Measurements from ENCODE around the gene CPSF2.

CPSF2 gene

DNA sequence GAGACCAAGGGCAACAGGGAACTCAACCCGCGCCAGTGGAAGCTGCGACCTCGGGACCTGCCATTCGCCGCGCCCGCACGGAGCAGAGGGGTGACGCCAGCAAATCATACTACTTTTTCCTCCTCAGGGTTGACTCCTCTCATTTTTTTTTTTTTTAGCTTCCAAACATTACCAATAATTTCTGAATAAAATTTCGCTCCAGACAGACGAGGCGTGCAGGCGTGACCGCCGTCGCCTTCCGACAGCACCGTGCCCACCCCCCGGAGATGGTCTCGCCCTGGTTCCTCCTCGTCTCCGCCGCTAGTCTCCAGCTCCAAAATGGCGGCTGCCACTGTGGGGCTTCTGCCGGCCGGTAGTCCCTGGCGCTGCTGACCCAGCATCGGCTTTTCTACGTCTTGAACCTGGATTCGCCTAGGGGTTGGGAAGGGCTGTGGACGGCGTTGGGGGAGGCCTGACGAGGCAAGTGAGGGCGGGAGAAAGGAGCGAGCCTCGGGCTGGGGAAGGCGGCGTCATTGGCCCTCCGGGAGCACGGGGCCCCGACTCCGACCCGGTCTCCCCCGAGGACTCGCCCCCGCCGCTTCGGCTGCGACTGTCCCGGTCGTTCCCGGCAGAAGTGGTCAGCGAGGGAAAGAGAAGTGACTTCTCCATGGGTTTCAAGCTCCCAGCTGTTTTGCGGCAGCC is at the start of gene CPSF2, which contains the start of gene NDUFB1:
CPSF2 (plus strand) TSS at position 300 of the 681 bp plus-strand sequence. CDS start 9,016 bp downstream, outside the sequence.
NDUFB1 (minus strand) TSS at position 37 of the 681 bp plus-strand sequence. CDS start 4,069 bp downstream, outside the sequence.
- peak within 1 kb of the TSS; percentile 73 for H3K27ac ChIP-seq
- DNase-seq (ENCODE audit: low read depth, low spot score): no peak

DNA sequence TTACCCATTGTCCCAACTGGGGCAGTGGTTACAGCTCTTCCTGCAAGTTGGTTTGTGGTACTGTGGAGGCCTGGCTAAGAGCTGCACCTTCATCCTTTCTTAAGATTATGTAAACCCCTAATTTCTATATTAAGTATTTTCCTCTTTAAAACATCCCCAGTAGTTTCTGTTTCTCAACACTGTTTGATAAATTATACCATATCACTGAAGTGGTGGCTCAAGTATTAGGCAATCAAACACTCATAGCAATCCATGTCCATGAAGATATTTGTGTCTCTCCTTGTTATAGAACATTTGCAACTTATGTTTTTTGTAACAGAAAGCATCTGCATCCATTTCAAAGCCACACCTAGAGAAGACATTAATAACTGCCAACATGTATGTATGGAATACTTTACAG is 47.2 kb upstream of the CPSF2 start:
- no peak for DNase-seq (ENCODE audit: low read depth, low spot score)
- no peak overlapping the region for H3K27ac ChIP-seq

DNA sequence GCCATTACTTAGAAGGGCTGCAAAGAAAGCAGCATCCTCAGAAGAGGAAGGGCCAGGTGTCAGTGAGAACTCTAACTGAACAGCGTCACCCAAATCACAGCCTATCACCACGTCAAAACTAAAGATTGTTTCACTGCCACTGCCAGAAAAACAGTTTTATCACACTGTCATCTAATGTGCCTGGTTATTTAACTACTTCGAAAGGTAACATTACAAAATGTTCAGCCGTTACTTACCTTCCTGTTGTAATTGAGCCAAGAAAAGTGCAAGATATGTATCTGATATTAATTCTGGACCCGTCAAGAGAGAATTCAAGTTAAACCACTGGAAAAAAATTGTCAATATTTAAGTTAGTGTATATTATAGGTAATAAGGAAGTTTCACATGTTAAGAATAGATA is 33.3 kb upstream of the CPSF2 start:
- H3K27ac ChIP-seq: no peak overlapping the region
- DNase-seq (ENCODE audit: low read depth, low spot score): no peak

- H3K27ac ChIP-seq: no peak overlapping the region
- DNase-seq (ENCODE audit: low read depth, low spot score): no peak
Observed at GRCh38 chr14:92093320-92093719, 28.4 kb upstream of the CPSF2 start.

DNA sequence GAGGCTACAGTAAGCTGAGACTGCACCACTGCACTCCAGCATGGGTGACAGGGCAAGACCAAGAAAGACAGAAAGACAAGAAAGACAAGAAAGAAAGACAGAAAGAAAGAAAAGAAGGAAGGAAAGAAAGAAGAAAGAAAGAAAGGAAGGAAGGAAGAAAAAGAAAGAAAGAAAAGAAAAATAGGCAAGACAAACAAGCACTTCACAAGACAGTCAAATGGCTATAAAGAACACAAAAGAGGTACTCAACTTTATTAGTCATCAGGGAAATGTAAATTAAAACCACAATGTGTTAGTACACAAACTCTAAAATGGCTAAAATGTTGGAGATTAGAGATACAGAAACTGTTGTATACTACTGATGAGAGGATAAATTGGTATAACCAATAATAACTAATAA is 22.0 kb upstream of the CPSF2 start:
- no peak for DNase-seq (ENCODE audit: low read depth, low spot score)
- H3K27ac ChIP-seq: no peak overlapping the region

DNA sequence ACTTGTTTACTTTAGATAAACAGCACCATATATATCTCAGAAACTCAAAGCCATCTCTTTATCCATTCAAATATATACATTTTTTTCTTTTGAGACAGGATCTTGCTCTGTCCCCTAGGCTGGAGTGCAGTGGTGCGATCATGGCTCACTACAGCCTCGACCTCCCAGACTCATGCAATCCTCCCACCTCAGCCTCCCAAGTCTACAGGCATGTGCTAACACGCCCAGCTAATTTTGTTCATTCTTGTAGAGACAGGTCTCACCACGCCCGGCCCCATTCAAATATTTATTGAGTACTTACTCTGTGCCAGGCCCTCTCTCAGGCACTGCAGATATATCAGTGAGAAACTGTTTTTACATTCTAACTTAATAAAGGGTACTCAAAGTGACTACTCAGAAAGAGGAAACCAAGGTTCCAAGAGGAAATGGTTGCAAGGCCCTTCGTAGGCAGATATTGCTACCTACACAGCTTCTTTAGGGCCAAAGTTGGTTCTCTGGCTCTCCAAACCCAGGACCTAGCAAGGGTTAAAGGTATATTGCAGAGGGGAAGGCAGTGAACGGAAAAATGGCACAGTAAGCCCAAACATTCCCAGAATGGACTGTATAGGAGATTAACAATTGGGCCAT is 18.3 kb upstream of the CPSF2 start:
- no peak overlapping the region for H3K27ac ChIP-seq
- no peak for DNase-seq (ENCODE audit: low read depth, low spot score)

DNA sequence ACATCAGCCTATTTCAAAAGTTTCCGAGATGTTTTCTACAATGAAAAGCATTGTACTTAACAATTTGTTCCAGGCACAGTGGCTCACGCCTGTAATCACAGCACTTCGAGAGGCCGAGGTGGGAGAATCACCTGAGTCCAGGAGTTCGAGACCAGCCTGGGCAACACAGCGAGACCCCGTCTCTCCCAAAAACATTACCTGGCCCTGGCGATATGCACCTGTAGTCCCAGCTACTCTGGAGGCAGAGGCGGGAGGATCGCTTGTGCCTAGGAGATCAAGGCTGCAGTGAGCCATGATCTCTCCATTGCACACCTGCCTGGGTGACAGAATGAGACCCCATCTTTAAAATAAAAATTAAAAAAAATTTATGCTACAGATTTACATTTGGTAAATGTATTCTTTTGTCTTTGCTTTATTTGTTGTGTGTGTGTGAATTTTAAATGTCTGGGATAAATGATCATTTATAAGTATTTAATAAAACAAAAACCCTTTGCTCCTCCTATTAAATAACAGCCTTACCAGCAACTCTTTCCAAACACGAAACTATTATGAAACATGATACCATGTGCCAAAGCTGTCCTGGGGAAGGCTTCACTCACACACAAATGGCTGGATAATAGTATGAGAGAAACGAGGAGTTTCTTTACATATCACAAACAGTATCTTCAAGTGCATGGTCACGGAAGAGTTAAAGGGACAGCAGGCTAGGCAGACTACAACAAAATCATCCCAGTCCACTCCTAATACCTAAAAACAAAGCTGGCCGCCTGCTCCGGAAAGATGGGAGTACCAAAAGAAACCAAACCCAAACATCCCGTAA is 16.5 kb upstream of the CPSF2 start:
- no peak for DNase-seq (ENCODE audit: low read depth, low spot score)
- peak overlapping the region; percentile 82 for H3K27ac ChIP-seq

DNA sequence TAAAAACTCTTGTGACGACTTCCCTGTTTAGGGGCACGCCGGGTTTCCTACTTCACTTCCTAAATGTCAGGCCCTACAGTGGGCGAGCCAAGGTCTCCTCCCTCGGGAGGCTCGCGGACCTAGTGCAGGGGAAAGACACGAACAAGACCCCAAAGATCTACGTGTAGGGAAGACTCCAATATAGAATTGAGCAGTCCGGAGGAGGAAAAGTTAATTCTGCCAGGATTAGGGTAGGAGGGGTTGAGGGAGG is 16.0 kb upstream of the CPSF2 start:
- DNase-seq (ENCODE audit: low read depth, low spot score): no peak

DNA sequence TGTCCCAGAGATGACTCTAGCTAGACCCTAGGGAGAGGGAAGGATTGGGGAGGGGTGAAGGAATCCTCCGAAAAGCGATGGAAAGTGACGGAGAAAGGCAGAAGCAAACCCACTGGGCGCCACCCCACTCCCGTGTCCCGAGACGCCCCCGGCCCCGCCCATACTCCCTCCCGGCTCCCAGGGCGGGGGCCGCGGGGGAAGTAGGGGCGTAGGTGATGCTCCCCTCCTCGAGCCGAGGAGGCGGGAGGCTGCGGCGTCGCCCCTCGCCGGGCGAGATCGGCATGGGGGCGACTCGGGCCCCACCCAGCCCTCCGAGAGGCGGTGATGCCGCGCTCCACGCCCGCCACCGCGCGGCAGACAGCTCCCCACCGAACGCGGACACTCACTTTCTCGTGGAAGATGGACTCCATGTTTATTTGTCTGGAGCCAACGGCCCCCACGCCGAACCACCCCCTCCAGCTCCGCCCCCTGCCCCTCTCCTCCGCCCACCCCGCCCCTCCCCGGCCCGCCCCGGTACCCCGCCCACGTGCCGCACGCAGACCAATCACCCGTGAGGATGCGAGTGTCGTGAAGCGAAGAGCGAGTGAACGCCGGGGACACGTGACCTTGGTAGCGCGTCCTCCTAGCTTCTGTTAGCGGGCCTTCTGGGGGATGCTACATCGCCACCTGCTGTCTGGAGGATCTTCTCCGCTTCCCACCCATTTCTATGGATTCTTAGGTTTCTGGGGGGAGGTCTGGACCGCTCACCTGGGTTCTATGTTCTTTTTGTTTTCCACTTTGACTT is 15.4 kb upstream of the CPSF2 start, which contains the start of gene ATXN3:
ATXN3 (minus strand) TSS at position 440 of the 784 bp plus-strand sequence; CDS start at position 410, 30 bp downstream.
- DNase-seq (ENCODE audit: low read depth, low spot score): peak; percentile 92
- H3K27ac ChIP-seq: peak within 1 kb of the TSS; percentile 82

More for the DNA sequence above, 16.0 kb upstream of the CPSF2 start:
- H3K27ac ChIP-seq: peak overlapping the region; percentile 82

DNA sequence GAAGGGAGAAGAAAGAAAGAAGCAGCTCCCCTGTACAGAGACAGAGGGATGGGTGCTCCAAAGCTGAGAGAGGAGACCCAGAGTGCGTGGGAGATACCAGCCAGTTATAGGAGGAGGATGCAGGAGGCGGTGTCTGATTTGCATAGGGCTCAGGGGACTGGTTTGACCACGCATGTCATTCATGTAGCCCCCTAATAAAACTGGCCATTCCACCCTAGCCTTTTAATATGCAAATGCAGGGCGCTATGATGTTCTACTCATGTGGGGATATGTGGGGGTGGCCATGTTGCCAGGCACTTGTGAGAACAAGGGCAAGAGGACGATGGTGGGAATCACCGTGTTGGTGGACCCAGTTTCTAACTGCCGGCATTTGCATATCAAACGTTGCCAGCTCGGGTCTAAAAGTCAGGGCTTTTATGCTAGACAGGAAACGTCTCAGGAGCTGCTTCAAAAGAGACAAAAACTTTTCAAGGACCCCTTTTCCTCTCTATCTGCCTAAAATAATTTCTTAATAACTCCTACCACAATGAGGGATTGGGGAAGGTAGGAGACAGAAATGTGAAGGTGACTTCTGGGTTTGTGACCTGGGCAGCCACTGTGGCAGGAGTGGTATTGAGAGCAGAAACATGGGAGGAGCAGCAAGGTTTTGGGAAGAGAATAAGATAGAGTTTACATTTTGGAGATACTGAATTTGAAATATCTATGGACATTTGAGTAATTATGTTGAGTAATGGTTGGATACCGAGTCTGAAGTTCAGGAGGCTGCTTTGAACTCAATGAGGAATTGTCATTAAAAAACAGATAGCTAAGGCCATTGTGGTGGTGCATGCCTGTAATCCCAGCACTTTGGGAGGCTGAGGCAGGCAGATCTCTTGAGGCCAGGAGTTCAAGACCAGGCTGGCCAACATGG is 13.2 kb upstream of the CPSF2 start:
- no peak overlapping the region for H3K27ac ChIP-seq
- no peak for DNase-seq (ENCODE audit: low read depth, low spot score)

DNA sequence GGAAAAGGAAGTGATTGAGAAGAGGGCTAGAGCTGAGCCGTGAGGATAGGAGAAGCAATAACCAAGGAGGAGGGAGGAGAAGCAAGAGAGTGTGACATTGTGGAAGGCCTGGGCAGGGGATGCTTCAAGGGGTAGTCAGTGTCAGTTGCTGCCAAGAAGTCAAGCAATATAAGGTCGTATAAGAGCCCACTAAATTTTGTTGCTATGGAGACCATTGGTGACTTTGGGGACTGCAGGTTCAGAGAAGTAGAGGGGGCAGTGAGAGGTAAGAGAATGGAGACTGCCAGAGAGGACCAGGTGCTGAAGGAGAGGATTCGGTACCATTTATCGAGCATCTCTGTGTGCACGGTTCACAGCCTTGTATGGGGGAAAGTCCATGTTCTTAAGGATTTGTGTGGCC is 12.3 kb upstream of the CPSF2 start:
- DNase-seq (ENCODE audit: low read depth, low spot score): no peak
- H3K27ac ChIP-seq: no peak overlapping the region

DNA sequence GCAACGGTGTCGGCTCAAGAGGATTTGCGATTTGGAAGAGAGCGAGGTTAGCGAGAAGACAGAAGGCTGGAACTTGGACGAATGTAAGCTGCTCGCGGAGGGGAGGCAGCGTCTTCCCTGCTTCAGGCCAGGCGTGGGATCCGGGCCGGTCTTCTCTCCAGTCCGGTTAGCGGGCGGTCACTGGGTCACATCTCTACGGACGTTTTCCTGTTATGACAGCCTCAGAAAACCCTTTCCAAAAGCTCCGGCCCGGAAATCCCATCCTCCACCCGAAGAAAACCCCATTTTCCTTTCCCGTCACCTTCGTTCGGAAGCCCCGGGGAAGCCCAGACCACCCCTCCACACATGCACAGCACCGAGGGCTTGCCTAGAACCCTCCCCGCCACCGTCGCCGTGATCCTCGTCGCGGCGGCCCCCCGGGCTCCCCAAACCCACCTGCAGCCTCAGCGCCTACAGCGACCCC is 531 bp upstream of the CPSF2 start:
- DNase-seq (ENCODE audit: low read depth, low spot score): no peak
- peak overlapping the region; percentile 73 for H3K27ac ChIP-seq

GRCh38 chr14:92122351-92122677 is 545 bp downstream of the CPSF2 start:
- peak overlapping the region; percentile 73 for H3K27ac ChIP-seq
- no peak for DNase-seq (ENCODE audit: low read depth, low spot score)

- DNase-seq (ENCODE audit: low read depth, low spot score): no peak
- H3K27ac ChIP-seq: peak overlapping the region; percentile 73
Observed at GRCh38 chr14:92122761-92123160, 992 bp downstream of the CPSF2 start.

GRCh38 chr14:92134456-92134855 is 12.7 kb downstream of the CPSF2 start:
- no peak overlapping the region for H3K27ac ChIP-seq
- DNase-seq (ENCODE audit: low read depth, low spot score): no peak

- H3K27ac ChIP-seq: no peak overlapping the region
- no peak for DNase-seq (ENCODE audit: low read depth, low spot score)
Observed at GRCh38 chr14:92135269-92135668, 13.5 kb downstream of the CPSF2 start.

- no peak overlapping the region for H3K27ac ChIP-seq
- no peak for DNase-seq (ENCODE audit: low read depth, low spot score)
Observed at GRCh38 chr14:92143309-92143708, 21.5 kb downstream of the CPSF2 start.

GRCh38 chr14:92143962-92144361 is 22.2 kb downstream of the CPSF2 start:
- no peak overlapping the region for H3K27ac ChIP-seq
- no peak for DNase-seq (ENCODE audit: low read depth, low spot score)

DNA sequence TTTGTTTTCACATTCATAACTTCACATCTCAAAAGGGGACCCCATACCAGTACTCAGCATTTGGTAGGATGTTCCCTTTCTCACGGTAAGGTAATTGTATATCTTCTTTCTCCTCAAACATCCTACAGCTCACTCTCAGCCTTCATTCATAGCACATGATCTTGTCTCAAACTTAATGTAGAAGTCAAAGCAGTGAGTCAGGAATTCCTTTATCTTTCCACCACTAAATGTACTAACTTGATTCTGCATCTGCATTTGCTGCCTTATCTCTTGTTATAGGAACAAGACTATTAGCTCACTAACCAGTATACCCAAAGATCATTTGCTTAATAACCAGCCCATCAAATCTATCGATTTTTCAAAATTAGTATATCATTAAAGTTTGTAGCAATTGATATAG is 22.9 kb downstream of the CPSF2 start:
- H3K27ac ChIP-seq: no peak overlapping the region
- no peak for DNase-seq (ENCODE audit: low read depth, low spot score)

Measured in epithelial cell of prostate (primary cell).